ENCODE data around the gene PPIE. TPM values are rescaled to one million over a fixed set of nuclear protein-coding genes. Genes with fewer than 3 reads are reported as not detected.

The PPIE gene
- total RNA-seq, 4 donors from 2014 or later, result 30.3 to 42.0 (median 37.9) TPM

DNA sequence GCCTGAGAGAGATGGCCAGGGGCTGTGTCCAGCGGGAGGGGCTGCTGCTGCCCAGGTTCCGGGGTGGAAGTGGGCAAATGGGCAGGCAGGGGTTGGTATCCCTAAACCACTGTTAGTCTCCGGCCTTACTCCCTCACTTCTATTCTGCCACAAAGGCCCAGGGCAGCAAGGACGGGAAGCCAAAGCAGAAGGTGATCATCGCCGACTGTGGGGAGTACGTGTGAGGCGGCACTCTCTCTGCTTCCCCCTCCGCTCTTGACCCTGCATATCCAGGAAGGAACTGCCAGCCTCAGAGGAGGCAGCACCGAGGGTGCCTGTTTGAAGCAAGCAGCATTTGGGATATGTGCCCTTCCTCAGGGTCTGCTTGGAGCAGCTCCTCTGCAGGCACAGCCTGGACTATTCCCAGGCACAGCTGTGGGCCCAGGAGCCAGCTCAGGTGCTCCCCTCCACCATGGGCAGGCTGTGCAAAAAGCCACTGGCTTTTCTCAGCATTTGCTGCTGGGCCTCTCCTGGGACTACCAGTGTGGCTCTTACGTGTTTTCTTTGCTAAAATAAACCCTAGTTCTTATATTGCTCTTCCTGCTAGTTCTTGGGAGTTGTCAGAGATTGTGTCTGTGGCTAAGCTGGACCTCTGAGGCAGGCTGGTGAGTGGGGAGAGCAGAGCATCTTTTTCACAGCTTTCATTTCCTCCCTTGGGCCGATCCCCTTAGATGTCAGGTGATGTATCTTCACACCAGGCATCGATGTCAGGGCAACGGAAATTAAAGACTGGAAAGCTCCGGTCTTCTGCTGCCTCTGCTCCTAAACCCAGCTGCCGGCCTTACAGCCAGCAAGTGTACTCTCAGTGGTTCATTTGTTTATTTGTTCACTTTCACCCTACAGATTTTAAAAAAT, 14.7 kb downstream of the PPIE start:
- Histone ChIP-seq H3K36me3 (peaks cover 77 to 100% (median 98%) of the 10 kb centered on the region in 4 donors), H3K9me3 (no peaks in the 10 kb centered on the region)

DNA sequence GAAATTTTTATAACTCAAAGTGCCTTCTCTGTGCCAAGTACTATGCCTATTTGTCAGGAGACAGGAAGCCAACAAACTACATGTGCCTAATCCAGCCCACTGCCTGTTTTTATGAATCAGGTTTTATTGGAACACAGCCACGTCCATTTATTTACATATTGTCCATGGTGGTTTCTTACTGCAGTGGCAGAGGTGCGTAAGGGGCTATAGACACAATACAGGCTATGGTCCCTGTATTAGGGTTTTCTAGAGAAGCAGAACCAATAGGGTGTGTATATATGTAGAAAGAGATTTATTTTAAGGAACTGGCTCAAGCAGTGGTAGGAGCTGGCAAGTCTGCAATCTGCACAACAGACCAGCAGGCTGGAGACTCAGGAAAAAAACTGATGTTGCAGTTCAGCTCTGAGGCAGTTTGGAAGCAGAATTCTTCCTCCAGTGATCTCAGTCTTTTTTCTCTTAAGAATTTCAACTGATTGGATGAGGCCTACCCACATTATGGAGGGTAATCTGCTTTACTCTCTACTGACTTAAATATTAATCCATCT, 15.4 kb downstream of the PPIE start:
- whole genome bisulfite sequencing, result 45% methylated on average over 2 of the region's 2 CpGs
- Histone ChIP-seq H3K4me1 (peaks cover 0 to 32% (median 23%) of the 10 kb centered on the region in 4 donors), H3K36me3 (peaks cover 75 to 100% (median 97%) of the 10 kb centered on the region in 4 donors), H3K27ac (replicated peaks in 1 of 4) (peak overlapping the region; percentile 23 to 62 (median 42)), H3K27me3 (no peaks in the 10 kb centered on the region), H3K9me3 (no peaks in the 10 kb centered on the region), H3K4me3 (no peak overlapping the region)
- TF ChIP-seq POLR2AphosphoS5 (IDR thresholded peaks at IDR 0.05) (no peak), EP300 (IDR thresholded peaks at IDR 0.05) (no peak), POLR2A (IDR thresholded peaks at IDR 0.05; ENCODE audit: low read depth) (no peak)
- TF ChIP-seq, protein P1, sequence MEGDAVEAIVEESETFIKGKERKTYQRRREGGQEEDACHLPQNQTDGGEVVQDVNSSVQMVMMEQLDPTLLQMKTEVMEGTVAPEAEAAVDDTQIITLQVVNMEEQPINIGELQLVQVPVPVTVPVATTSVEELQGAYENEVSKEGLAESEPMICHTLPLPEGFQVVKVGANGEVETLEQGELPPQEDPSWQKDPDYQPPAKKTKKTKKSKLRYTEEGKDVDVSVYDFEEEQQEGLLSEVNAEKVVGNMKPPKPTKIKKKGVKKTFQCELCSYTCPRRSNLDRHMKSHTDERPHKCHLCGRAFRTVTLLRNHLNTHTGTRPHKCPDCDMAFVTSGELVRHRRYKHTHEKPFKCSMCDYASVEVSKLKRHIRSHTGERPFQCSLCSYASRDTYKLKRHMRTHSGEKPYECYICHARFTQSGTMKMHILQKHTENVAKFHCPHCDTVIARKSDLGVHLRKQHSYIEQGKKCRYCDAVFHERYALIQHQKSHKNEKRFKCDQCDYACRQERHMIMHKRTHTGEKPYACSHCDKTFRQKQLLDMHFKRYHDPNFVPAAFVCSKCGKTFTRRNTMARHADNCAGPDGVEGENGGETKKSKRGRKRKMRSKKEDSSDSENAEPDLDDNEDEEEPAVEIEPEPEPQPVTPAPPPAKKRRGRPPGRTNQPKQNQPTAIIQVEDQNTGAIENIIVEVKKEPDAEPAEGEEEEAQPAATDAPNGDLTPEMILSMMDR (IDR thresholded peaks at IDR 0.05), result no peak
- intact Hi-C loops (cut with DNase I), result no loop called here
- DNase-seq (ENCODE audit: extremely low spot score), result no peak

More for the DNA sequence above, 14.7 kb downstream of the PPIE start:
- intact Hi-C loops (cut with DNase I), result no loop called here
- no peak for DNase-seq (ENCODE audit: extremely low spot score)
- TF ChIP-seq POLR2A (IDR thresholded peaks at IDR 0.05; ENCODE audit: low read depth) (no peak), EP300 (IDR thresholded peaks at IDR 0.05) (no peak), POLR2AphosphoS5 (IDR thresholded peaks at IDR 0.05) (no peak)
- TF ChIP-seq, protein P1 (IDR thresholded peaks at IDR 0.05), result no peak
- Histone ChIP-seq H3K27ac (replicated peaks in 1 of 4) (peak overlapping the region; percentile 23 to 62 (median 54)), H3K4me1 (peaks cover 0 to 32% (median 23%) of the 10 kb centered on the region in 4 donors), H3K27me3 (no peaks in the 10 kb centered on the region), H3K4me3 (no peak overlapping the region)
- WGBS, result 69% methylated on average over 14 of the region's 16 CpGs

DNA sequence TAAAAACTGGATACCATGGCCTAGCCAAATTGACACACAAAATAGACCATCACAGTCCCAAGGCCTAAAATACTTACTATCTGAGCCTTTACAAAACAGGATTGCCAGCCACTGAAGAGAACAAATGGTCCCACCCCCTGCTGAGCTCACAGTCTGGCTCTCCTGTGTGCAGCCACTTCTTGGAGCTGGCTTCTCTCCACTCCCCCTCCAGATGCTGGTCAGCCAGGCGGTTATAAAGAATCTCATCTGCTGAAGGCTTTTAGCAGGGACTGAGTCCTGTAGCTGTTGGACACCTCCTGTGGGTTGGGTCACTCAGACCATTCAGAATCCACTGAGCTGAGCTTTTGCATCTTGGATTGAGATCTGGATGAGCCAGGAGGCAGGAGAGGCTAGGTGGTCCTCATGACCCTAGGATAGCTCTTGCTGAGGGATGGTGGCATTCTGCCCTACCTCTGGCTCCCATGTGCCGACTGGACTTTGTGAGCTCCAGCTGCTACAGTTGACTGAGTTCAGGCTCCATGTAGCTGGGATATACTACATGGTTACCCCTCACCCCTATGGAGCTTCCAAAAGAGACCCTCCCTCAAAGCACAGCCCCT, 16.3 kb downstream of the PPIE start:
- TF ChIP-seq POLR2AphosphoS5 (IDR thresholded peaks at IDR 0.05) (no peak), EP300 (IDR thresholded peaks at IDR 0.05) (no peak), POLR2A (IDR thresholded peaks at IDR 0.05; ENCODE audit: low read depth) (no peak)
- TF ChIP-seq, protein P1 (IDR thresholded peaks at IDR 0.05), result no peak
- Histone ChIP-seq H3K4me1 (peaks cover 0 to 32% (median 23%) of the 10 kb centered on the region in 4 donors), H3K27me3 (no peaks in the 10 kb centered on the region), H3K27ac (replicated peaks in 1 of 4) (peak overlapping the region in 3 of 4 donors; percentile 6 to 62 (median 50)), H3K9me3 (no peaks in the 10 kb centered on the region), H3K4me3 (no peak overlapping the region), H3K36me3 (peaks cover 69 to 100% (median 96%) of the 10 kb centered on the region in 4 donors)
- intact Hi-C loops (cut with DNase I), result no loop called here
- DNase-seq (ENCODE audit: extremely low spot score), result no peak
- 80% methylated on average over 1 of the region's 2 CpGs for WGBS

DNA sequence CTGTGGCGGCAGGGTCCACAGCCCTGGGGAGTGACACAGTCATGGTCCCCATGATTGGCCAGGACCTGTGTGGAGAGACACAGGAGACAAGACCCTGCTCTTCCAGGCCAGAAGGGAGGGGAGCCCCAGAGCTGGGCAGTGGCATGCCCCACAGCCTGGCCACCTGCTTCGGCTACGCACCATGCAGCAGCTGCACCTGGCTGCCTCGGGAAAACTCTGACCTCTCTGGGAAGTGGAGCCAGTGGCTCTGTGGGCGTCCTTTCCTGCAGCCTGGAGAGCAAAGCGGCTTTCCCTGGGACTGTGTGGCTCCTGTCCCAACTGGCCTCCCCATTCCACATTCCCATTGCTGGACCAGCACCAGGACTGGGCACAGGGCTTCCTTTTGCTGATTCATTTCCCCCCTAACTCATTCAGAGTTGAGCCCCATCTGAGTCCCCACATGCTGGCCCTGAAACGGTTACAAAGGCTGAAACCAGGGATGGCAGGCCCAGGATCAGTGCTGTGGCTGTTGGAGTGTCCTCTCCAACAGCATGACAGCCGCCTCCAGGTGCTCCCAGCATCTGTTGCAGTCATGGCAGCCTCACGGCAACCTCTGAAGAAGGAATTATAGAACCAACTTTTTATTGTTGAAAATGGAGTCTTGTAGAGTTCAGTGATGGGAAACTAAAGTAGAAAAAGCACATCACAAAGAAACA, 17.4 kb downstream of the PPIE start:
- Histone ChIP-seq H3K27me3 (no peaks in the 10 kb centered on the region), H3K4me3 (no peak overlapping the region), H3K36me3 (peaks cover 59 to 100% (median 88%) of the 10 kb centered on the region in 4 donors), H3K9me3 (no peaks in the 10 kb centered on the region), H3K27ac (replicated peaks in 1 of 4) (no peak overlapping the region), H3K4me1 (peaks cover 0 to 32% (median 23%) of the 10 kb centered on the region in 4 donors)
- TF ChIP-seq, protein P1 (IDR thresholded peaks at IDR 0.05), result no peak
- TF ChIP-seq EP300 (IDR thresholded peaks at IDR 0.05) (no peak), POLR2AphosphoS5 (IDR thresholded peaks at IDR 0.05) (no peak), POLR2A (IDR thresholded peaks at IDR 0.05; ENCODE audit: low read depth) (no peak)
- 89% methylated on average over 8 of the region's 9 CpGs for WGBS
- intact Hi-C loops (cut with DNase I), result no loop called here
- DNase-seq (ENCODE audit: extremely low spot score), result no peak

Measured in esophagus muscularis mucosa (tissue), 4 donors.